ENCODE data around the gene LAMA1.

GRCh38 chr18:7141287-7141686 is 23.7 kb upstream of the LAMA1 start:
- TF ChIP-seq CTCF (IDR thresholded peaks at IDR 0.05; ENCODE audit: borderline replicate concordance, extremely low read depth, low read length, poor library complexity, severe bottlenecking) (no peak), EZH2 (IDR thresholded peaks at IDR 0.05; ENCODE audit: borderline replicate concordance, low read depth, low read length, severe bottlenecking) (no peak)
